HG03342 (cell line): ENCODE measurements around the gene SFMBT1.

ENCODE experiments used
- ATAC-seq: cut with Tn5 transposase; IDR thresholded peaks from one replicate; pipeline ENCODE4 v1.9.1; 2021; ENCODE audit warnings: mild to moderate bottlenecking, moderate library complexity; ENCODE audit not compliant: unreplicated experiment

Gene SFMBT1

GRCh38 chr3:53003320-53003719 is 42.6 kb downstream of the SFMBT1 start:
- ATAC-seq, result no peak

GRCh38 chr3:52998771-52999513 is 46.9 kb downstream of the SFMBT1 start:
- ATAC-seq, result no peak

- ATAC-seq, result no peak
Measured at GRCh38 chr3:52990637-52991036, 55.2 kb downstream of the SFMBT1 start.

DNA sequence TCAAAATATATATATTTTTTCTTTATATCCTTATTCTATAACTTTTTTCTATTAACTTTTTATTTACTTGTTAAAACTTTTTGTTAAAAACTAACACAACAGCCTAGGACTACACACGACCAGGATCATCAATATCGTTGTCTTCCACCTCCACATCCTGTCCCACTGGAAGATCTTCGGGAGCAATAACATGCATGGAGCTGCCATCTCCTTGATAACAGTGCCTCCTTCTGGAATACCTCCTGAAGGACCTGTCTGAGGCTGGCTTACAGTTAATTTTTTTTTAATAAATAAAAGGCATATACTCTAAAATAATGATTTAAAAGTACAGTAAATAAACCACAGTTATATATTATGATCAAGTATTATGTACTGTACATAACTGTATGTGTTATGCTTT is 58.9 kb downstream of the SFMBT1 start:
- no peak for ATAC-seq

GRCh38 chr3:52986049-52986448 is 59.8 kb downstream of the SFMBT1 start:
- no peak for ATAC-seq

GRCh38 chr3:52983828-52984227 is 62.0 kb downstream of the SFMBT1 start:
- ATAC-seq, result peak; percentile 22

- peak; percentile 89 for ATAC-seq
Measured at GRCh38 chr3:52983336-52983807, 62.5 kb downstream of the SFMBT1 start.

DNA sequence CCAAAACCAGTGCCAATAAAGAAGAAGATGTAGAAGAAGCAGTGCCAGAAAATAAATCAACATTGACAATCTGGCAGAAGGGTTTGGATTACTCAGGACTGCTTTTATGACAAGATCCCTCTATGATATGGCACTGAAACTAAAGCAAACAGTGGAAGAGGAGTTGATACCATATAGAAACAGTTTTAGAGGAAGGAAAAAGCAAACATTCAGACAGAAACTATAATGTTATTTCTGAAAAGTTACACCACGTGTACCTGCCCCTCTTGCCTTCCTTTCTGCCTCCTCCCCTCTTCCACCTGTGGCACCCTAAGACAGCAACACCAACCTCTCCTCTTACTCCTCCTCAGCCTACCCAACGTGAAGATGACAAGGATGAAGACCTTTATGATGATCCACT is 63.0 kb downstream of the SFMBT1 start:
- ATAC-seq, result peak; percentile 28

DNA sequence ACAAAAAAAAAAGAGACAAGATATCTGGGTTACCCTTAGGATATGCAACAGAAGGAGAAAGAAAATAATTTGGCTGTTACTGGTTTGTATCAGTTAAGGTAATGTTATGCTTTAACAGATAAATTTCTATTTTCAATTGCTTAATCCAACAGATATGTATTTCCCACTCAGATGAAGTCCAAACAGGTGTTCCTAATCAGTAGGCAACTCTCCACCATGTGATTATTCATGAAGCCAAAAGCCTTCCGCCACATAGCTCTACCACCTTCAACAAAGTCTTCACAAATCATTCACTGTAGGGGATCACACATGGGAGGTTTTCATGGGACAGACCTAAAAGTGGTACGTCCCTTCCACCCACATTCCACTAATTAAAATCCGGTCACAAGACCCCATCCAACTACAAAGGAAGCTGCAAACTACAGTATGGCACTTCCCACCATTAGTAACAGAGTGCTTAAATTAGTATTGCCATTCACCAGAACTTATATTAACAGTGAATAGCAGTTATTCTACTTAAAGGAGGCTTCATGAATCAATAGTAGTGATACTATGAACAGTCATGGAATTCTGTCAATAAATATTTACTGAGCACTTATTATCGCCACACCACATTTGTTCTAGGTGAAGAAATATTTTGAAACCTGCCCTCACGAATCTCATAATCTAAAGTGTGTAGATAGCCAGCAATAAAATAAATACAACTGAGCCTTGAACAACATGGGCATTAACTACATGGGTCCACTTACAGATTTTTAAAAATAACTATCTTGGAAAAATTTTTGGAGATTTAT is 66.5 kb downstream of the SFMBT1 start:
- ATAC-seq, result no peak

GRCh38 chr3:52978109-52978754 is 67.6 kb downstream of the SFMBT1 start:
- ATAC-seq, result no peak

- no peak for ATAC-seq
Measured at GRCh38 chr3:52973806-52974205, 72.1 kb downstream of the SFMBT1 start.

DNA sequence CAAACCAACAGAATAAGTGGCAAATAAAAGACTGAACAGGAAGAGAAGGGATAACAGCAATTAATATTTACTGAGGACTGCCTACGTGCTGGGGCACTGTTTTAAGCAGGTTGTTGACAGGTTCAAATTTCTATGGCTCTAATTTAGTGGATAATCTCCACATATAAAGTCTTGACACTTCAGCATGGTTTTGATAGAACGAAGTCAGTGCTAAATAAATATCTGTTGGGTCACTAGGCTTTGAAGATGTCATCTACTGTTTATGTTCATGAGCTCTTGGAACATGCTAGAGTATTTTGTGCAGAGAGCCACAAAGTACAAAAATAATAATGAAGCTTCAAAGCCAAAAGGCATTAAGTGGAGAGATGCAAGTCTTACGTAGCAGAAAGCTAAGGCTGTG is 74.0 kb downstream of the SFMBT1 start:
- ATAC-seq, result no peak

GRCh38 chr3:52967398-52967797 is 78.5 kb downstream of the SFMBT1 start:
- ATAC-seq, result no peak

- no peak for ATAC-seq
Measured at GRCh38 chr3:52962160-52962559, 83.7 kb downstream of the SFMBT1 start.

- ATAC-seq, result no peak
Measured at GRCh38 chr3:52959773-52960172, 86.1 kb downstream of the SFMBT1 start.

GRCh38 chr3:52939600-52939999 is 106.3 kb downstream of the SFMBT1 start:
- no peak for ATAC-seq

DNA sequence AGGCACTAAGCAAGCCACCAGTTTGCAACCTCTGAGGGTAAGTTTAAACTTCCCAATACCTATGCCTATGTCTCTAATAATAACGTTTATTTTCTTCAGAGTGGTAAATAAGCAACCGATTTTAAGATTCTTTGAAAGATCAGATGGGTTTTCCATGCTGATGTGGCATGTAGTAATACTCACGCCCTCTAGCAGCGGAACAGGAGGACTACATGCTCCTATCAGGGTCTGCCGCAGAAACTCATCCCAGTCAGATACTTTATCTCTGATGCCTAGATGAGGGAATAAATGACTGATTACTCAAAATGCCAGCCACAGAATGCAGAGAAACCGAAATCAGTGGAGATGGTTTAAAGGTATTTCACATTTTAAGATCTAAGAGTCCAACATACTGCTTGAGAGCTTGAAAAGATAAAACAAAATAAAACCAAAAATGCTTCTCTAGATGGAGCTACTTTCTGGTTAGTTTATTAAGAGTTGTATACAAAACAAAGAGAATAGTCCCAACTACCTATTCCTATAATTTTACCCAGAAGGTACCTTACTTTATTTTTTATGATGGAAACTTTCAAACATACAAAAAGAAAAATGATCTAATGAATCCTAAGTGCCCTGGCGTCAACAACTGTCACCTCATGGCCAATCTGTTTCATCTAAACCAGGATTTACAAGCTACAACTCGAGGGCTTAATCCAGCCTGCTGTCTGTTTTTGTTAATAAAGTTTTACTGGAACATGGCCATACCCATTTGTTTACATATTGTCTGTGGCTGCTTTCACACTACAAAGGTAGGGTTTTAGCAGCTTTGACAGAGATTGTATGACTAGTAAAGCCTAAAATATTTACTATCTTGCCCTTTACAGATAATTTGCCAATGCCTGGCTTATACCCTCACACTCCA is 111.0 kb downstream of the SFMBT1 start:
- ATAC-seq, result no peak

GRCh38 chr3:52931889-52932288 is 114.0 kb downstream of the SFMBT1 start:
- ATAC-seq, result no peak

GRCh38 chr3:52931328-52931727 is 114.5 kb downstream of the SFMBT1 start:
- no peak for ATAC-seq

DNA sequence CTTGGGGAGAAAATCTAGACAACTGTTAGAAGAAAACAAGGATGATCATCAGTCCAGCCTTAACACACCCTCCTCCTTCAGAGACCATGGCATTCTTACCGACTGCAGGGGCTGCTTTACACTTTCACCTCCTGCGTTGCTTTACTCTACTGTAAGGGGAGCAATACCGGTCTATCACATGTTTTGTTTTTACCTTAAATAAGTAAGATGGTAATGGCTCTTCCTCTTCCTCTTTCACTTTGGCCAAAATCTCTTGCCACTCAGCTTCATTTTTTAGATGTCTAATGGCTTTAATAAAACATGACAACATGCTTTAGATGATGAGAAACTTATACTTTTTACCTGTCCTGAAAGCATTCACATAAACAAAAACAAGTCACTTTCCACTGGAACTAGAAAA is 115.1 kb downstream of the SFMBT1 start:
- no peak for ATAC-seq

DNA sequence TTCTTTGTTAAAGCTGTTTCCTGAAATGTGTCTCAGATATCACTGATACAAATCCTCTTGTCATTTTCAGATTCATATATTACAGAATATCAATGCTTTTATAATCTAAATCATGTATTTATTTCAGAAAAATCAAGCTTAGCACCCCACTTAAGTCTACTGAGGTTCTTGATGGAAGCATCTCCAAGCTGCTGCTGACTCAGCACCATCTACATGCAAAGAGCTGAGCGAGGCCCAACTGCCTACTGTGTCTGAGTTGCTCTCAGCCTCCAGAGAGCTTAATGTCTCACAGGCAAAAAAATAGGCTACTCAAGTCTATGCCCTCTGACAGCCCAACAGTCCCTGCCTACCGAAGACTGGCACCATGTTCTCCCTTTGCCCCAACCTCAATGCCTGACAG is 119.3 kb downstream of the SFMBT1 start:
- ATAC-seq, result no peak
